ENCODE data around the gene NPHP4. TPM values are rescaled to one million over a fixed set of nuclear protein-coding genes. Genes with fewer than 3 reads are reported as not detected.

The NPHP4 gene
- total RNA-seq, 1 experiment from 2014 or later, result 20.0 TPM

DNA sequence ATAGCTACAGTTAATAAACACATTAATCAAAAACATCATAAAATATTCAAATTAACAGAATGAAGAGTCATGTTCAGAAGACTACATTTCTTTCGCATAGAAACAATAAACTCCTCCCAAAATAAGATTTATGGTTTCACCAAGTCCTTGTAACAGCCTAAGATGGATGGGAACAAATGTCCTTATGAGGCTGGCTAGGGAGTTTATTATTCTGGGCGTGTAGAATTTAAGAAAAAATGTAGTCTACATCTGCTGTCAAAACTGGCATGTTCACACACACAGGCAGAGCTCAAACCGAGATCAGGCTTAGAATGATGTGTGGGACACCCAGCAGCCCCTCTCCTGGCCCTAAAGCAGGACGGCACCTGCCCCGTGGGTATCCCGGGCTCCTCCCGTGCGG, 101.1 kb downstream of the NPHP4 start:
- ChIA-PET CTCF (no interaction called here), RAD21 (ENCODE audit: low non-redundant PET in 1 of 2, low total read pairs in 2 of 2, uncharacterized antibody in 2 of 2, unreplicated experiment in 2 of 2) (interaction anchor here in 1 of 2 experiments (0.6 kb wide), 1 partner anchor 85 kb away, joined by 3 read pairs; no protein-coding TSS in a partner anchor), POLR2A (no interaction called here)

More for the DNA sequence above, 101.1 kb downstream of the NPHP4 start:
- Histone ChIP-seq H3K27me3 (ENCODE audit: insufficient read depth, low read length) (no peaks in the 10 kb centered on the region), H3K79me2 (ENCODE audit: insufficient read depth, low read length) (no peaks in the 10 kb centered on the region), H3K9me2 (ENCODE audit: insufficient read depth) (no peaks in the 10 kb centered on the region), H3K27ac (ENCODE audit: low read depth, low read length) (no peak overlapping the region), H3K9ac (ENCODE audit: low read length) (no peak overlapping the region), H3K4me1 (ENCODE audit: control insufficient read depth in 1 of 2, insufficient read depth in 2 of 2, low read length in 2 of 2) (no peaks in the 10 kb centered on the region), H2AFZ (ENCODE audit: low read depth, low read length, poor library complexity, severe bottlenecking) (no peak overlapping the region), H3K4me2 (ENCODE audit: low read length) (no peak overlapping the region), H3K36me3 (ENCODE audit: control insufficient read depth in 1 of 2, insufficient read depth in 2 of 2, low read length in 2 of 2) (peaks cover 0 to 3% of the 10 kb centered on the region in 2 experiments; a peak in 1 of 4 replicates), H3K9me3 (ENCODE audit: control insufficient read depth in 1 of 2, insufficient read depth in 1 of 2, low read depth in 1 of 2, low read length in 2 of 2) (no peaks in the 10 kb centered on the region), H4K20me1 (ENCODE audit: insufficient read depth) (no peaks in the 10 kb centered on the region), H3K4me3 (replicated peaks in 1 of 2; ENCODE audit: low read depth in 1 of 2, low read length in 2 of 2) (no peak overlapping the region)
- ATAC-seq (no peak), DNase-seq (ENCODE audit: low read depth, low spot score) (no peak)
- intact Hi-C loops (cut with micrococcal nuclease), result no loop called here
- no TSS peak for BruUV-seq (replicated peaks)
- TF ChIP-seq, protein P1, sequence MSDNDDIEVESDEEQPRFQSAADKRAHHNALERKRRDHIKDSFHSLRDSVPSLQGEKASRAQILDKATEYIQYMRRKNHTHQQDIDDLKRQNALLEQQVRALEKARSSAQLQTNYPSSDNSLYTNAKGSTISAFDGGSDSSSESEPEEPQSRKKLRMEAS (IDR thresholded peaks at IDR 0.05), result no peak
- no peak for TF ChIP-seq SIN3A (IDR thresholded peaks at IDR 0.05; ENCODE audit: low read depth)
- TF ChIP-seq, protein P2, sequence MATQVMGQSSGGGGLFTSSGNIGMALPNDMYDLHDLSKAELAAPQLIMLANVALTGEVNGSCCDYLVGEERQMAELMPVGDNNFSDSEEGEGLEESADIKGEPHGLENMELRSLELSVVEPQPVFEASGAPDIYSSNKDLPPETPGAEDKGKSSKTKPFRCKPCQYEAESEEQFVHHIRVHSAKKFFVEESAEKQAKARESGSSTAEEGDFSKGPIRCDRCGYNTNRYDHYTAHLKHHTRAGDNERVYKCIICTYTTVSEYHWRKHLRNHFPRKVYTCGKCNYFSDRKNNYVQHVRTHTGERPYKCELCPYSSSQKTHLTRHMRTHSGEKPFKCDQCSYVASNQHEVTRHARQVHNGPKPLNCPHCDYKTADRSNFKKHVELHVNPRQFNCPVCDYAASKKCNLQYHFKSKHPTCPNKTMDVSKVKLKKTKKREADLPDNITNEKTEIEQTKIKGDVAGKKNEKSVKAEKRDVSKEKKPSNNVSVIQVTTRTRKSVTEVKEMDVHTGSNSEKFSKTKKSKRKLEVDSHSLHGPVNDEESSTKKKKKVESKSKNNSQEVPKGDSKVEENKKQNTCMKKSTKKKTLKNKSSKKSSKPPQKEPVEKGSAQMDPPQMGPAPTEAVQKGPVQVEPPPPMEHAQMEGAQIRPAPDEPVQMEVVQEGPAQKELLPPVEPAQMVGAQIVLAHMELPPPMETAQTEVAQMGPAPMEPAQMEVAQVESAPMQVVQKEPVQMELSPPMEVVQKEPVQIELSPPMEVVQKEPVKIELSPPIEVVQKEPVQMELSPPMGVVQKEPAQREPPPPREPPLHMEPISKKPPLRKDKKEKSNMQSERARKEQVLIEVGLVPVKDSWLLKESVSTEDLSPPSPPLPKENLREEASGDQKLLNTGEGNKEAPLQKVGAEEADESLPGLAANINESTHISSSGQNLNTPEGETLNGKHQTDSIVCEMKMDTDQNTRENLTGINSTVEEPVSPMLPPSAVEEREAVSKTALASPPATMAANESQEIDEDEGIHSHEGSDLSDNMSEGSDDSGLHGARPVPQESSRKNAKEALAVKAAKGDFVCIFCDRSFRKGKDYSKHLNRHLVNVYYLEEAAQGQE (IDR thresholded peaks at IDR 0.05; ENCODE audit: low read depth), result no peak
- no peak for TF ChIP-seq RAD21 (IDR thresholded peaks at IDR 0.05; ENCODE audit: low read depth)
- TF ChIP-seq TCF7L2 (IDR thresholded peaks at IDR 0.05; ENCODE audit: borderline replicate concordance, extremely low read depth, insufficient read depth, insufficient read length), result no peak
- TF ChIP-seq, protein P3, sequence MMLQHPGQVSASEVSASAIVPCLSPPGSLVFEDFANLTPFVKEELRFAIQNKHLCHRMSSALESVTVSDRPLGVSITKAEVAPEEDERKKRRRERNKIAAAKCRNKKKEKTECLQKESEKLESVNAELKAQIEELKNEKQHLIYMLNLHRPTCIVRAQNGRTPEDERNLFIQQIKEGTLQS (IDR thresholded peaks at IDR 0.05), result no peak
- no peak for TF ChIP-seq YY1 (IDR thresholded peaks at IDR 0.05; ENCODE audit: extremely low read depth, insufficient replicate concordance, low read depth, low read length)
- no peak for TF ChIP-seq EZH2phosphoT487 (IDR thresholded peaks at IDR 0.05; ENCODE audit: borderline replicate concordance)
- no peak for TF ChIP-seq FOSL1 (IDR thresholded peaks at IDR 0.05; ENCODE audit: low read depth)
- TF ChIP-seq POLR2A (IDR thresholded peaks at IDR 0.05; ENCODE audit: borderline replicate concordance, extremely low read depth, insufficient read depth, insufficient read length), result no peak
- no peak for TF ChIP-seq SP1 (IDR thresholded peaks at IDR 0.05; ENCODE audit: low read depth)
- no peak for TF ChIP-seq POLR2AphosphoS5 (IDR thresholded peaks at IDR 0.05; ENCODE audit: low read depth, low read length)
- TF ChIP-seq, protein P4, sequence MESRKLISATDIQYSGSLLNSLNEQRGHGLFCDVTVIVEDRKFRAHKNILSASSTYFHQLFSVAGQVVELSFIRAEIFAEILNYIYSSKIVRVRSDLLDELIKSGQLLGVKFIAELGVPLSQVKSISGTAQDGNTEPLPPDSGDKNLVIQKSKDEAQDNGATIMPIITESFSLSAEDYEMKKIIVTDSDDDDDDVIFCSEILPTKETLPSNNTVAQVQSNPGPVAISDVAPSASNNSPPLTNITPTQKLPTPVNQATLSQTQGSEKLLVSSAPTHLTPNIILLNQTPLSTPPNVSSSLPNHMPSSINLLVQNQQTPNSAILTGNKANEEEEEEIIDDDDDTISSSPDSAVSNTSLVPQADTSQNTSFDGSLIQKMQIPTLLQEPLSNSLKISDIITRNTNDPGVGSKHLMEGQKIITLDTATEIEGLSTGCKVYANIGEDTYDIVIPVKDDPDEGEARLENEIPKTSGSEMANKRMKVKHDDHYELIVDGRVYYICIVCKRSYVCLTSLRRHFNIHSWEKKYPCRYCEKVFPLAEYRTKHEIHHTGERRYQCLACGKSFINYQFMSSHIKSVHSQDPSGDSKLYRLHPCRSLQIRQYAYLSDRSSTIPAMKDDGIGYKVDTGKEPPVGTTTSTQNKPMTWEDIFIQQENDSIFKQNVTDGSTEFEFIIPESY (IDR thresholded peaks at IDR 0.05; ENCODE audit: extremely low read depth, insufficient replicate concordance, low read length), result no peak
- TF ChIP-seq ZFX (IDR thresholded peaks at IDR 0.05), result no peak
- TF ChIP-seq ELF1 (IDR thresholded peaks at IDR 0.05; ENCODE audit: borderline replicate concordance, low read depth), result no peak
- no peak for TF ChIP-seq EGR1 (IDR thresholded peaks at IDR 0.05; ENCODE audit: low read depth)
- TF ChIP-seq ZNF274 (IDR thresholded peaks at IDR 0.05; ENCODE audit: low read depth, low read length), result no peak
